GM19238 (cell line): ENCODE measurements around the gene PSEN2.
"Not testable (repeated sequence)": the region's sequence is repeated elsewhere in the genome, so short reads cannot be mapped to it uniquely, and the experiment has no call there.

Source experiments
- DNase-seq: peaks from one replicate; pipeline ENCODE4 v3.0.0; 2011; ENCODE audit warnings: low spot score; ENCODE audit not compliant: insufficient read length

Gene PSEN2

DNA sequence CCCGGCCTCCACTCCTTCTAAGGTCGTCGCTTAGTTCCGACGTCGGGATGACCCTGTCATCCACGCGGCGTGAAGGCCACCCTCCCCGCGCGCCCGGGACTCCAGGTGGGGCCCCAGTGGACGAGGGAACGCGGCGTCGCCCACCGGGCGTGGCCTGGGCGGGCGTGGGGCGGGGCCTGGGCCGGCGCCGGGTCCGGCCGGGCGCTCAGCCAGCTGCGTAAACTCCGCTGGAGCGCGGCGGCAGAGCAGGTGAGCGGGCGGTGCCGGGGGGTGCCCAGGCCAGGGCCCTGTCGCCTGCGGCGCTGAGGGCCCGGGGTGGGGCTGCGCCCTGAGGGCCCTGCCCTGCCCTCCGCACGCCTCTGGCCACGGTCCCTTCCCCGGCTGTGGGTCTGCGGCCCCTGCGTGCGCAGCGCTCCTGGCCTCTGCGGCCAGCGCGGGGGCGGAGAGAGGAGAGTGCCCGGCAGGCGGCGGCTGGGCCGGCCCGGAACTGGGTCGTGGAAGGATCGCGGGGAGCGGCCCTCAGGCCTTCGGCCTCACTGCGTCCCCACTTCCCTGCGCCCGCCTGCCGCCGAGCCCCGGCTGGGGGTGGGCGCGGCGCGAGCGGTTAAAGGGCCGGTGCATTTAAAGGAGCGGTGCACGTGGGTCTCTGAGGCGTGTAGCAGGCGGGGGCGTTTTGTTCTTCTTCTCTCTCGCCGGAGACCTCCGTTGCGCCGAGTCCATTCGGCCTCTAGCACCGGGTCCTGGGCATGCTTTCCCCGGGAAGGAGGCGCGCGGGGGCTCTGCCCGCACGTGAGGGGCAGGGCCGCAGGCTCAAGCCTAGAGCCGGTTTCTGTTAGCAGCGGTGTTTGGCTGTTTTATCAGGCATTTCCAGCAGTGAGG, at the start of gene PSEN2:
PSEN2 (plus strand) TSS at position 216 of the 879 bp plus-strand sequence. CDS start 11,292 bp downstream, outside the sequence.
- DNase-seq: peak; percentile 74

DNA sequence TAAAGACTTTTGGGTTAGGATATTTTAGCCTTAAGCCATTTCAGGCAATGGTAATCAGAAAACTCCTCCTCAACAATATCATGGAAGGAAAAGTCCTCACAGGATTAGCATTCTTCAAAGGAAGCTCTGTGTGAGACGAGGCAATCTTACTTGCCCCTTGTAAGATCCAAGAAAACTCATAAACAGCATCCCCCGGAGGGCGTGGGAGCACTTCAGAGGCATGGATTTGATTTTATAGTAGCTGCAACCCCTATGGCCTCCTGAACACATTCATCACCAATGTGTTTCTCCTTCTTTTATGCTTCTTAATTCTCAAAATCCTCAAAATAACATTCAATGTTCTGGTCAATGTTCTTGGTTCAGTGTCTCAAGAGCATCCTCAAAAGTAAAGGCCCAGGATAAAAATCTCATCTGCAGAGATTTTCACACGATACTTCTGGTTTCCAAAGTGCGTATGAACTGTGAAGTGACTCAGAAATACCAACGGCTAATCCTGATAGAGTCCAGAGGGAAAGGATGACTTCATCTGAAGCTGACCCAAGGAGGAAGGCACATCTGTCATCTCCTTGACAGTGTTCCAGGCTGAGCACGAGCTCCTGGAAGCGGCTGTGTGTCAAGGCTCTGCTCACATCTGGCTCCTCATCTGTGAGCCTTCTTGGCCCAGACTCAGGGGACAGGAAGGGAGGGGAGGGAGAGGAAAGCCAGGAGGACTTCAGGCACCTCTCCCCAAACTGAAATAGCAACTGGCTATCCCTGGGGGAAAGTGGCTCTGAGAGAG, 49.3 kb upstream of the PSEN2 start:
- DNase-seq: no peak

DNA sequence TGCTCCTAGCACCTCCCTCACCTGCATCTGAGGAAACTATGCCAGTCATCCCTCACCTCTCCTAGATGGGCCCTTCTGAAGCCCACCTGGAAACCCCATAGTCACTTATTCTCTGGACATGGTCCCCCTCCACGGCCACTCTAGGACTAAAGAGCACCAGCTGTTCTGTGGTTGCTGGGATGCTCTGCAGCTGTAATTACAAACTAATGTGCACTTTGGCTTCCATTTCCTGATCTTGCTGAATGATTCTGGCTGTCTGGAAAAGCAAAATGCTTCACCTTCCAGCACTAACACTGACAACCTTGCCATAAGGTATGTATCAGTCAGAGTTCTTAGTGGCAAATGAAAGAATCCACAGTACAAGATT, 48.7 kb upstream of the PSEN2 start:
- DNase-seq: no peak

DNA sequence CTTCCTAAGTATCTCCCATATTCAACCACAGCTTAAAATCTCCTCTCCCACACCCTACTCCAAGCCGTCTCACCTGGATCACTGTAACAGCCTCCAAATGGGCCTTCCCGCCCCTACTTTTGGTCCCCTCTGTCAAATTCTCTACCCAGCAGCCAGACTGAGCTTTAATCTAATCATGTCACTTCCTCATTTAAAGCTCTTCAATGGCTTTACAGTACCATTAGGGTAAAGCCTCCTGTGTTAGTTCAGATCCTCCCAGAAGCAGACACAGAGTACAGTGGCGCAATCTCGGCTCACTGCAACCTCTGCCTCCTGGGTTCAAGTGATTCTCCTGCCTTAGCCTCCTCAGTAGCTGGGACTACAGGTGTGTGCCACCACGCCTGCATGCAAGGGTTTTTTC, 46.8 kb upstream of the PSEN2 start:
- DNase-seq: no peak

DNA sequence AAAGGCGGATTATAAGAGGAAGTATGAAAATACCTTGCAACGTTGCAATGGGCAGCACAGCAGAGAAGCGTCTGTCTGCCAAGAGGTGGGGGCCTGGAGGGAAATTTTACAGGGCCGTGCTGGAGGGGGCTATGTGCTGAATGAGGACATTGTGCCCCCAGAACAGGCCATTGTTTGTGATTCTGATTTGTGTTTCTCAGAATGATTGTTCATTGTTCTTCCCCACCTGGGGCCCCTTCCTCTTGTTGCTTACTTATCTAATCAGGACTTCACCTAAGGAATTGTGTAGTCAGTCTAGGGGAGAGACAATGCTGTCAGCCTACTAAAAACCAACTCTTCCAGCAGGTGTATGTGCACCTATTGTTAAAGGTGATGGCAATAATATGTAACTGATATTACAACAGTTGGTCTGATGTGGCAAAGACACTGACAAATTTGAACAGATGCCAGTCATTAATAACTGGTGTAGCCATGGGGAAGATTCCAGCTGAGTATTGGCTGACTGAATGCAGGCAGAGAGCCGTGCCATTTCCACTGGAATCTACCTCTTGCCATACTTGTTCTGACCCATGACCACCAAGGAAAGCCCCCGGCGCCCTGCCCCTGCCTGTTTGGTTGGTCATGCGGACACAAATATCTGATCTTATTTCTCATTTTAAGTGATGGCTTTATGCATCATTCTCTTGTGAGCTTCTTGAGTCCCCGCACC, 45.2 kb upstream of the PSEN2 start:
- no peak for DNase-seq

DNA sequence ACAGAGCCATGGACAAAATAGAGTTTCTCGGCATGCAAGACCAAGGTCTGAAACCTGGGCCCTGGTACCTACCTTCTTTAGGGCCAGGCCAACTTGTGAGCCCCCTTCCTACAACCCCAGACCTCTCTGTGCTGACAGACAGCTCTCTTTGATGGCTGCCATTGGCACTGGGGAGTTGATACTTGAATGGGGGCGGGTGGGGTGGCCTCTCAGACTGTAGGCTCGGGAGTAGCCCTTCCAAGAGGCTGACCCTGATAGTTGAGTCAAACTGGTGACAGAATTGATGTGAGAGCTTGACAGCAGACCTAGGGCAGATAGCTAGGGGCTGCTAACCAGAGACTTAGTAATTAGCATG, 44.7 kb upstream of the PSEN2 start:
- DNase-seq: no peak

DNA sequence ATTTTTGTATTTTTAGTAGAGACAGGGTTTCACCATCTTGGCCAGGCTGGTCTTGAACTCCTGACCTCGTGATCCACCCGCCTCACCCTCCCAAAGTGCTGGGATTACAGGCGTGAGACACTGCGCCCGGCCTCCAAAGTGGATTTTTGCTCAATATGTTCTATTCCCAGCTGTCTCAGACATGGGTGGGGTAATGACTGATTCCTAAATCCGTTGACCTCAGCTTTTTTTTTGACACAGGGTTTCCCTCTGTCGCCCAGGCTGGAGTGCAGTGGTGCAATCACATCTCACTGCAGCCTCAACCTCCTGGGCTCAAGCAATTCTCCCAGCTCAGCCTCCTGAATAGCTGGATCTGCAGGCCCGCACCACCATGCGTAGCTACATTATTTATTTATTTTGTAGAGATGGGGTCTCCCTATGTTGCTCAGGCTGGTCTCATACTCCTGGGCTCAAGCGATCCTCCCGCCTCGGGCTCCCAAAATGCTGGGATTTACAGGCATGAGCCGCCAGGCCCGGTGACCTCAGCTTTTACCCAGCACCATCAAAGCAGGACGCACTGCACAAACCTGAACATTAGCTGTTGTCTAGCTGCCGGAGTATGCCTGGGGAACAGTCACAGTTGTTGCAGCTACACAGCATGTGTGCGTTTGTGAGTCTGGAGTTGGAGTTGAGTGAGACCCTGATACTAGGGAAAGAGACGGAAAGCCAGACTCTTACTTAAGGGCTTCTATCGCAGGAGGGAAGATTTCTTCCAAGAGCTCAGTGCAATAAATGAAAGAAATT, 43.7 kb upstream of the PSEN2 start:
- DNase-seq: no peak

DNA sequence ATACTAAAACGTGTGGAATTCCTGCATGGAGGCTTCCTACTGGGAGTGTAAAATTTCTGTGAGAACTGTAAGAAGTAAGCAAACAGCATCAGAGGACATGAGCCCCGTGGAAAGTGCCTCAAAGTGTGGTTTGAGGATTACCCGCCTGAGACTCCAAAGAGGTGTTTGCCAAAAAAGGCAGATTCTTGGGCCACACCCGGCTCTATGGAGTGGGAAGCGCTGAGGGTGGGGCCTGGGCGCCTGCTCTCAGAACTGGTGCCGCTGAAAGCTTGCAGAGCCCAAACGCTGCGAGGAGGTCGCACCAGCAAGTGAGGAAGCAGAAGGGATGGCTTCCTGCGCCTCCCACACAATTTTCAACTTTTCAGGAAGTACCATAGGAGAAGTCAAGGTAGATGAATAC, 43.0 kb upstream of the PSEN2 start:
- DNase-seq: no peak

DNA sequence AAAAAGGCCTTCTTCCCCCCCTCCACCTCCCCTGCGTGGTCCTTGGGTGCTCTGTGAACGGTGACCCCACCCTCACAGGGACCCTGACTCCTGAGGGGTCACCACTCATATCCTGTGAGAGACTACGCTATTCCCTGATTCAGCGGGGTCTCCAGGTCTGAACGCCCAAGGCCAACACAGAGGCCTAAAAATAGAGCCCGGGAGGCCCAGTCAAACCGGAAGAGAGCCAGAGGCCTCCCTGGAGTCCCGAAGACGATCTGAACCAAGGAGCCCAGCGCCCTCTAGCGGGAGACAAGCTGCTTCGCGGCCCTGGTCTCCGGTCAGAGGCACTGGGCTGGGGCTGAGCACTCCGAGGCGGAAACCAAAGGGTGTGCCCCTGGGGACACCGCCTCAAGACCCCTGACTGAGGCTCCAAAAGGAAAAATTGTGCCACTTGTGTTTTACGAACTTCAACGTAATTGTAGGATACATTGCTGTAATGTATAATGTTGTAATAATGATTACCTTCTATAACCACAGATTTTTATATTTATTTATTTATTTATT, 42.4 kb upstream of the PSEN2 start:
- peak; percentile 94 for DNase-seq

DNA sequence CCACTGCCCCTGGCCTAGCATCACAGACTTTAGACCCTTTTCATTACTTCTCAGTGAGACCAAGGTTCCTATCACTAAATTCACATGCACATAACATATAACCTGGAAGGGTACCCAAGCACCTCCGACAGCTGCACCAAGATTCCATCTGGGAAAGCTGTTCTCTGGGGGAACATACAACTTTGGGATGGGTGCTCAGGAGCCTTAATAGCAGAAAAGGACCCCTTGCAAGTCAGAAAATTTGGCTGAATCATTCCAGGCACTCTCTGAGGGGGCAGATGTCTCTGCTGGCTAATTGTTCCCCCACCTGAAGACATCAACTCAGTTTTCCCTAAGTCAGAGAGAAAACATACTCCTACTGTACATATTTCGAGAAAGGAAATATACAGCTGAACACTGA, 41.3 kb upstream of the PSEN2 start:
- DNase-seq: no peak

DNA sequence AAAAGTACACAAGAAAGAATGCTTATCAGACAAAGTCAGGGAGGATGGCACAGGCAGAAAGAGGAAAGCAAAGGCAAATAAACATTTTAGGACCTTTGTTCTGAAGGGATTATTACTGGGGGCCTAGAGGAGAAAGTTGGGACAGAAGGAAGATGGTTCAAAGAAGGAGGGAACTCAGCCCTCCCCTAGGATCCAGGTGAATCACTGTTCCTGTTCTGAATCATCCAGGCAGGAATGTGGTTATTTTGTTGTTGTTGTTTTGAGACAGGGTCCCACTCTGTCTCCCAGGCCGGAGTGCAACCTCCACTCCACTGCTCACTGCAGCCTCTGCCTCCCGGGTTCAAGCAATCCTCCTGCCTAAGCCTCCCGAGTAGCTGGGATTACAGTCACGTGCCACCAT, 38.5 kb upstream of the PSEN2 start:
- DNase-seq: no peak

DNA sequence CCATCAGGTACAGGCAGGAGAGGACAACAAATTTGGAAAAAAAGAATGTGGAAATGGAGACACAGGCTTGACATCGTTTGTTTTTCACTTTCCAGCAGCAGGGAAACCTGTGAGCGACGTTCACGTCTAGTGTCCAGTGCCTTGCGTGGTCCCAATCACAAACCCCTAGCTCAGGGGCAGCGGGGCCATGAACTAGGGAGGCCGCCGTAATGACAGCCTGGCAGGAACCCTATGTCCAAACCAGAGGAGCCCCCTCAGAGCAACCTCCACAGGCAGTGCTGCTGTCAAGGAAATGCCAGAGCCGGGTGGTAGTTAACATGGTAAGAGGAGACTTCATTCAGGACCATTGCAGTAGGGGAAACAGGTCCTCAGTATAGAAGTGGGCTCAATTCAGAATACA, 37.8 kb upstream of the PSEN2 start:
- no peak for DNase-seq

DNA sequence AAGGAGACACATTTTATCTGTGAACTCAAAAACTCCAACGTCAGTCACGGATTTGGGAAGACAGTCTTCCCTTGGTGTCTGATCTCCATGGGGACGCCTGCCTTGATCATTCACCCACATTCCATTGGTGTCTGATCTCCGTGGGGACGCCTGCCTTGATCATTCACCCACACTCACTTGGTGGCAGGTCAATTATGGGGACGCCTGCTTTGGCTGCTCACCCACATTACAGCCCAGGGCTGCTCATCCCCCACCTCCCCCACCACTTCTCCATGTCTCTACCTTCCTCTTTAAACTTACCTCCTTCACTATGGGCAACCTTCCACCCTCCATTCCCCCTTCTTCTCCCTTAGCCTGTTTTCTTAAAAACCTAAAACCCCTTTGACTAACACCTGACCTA, 36.2 kb upstream of the PSEN2 start:
- not testable (repeated sequence) for DNase-seq

DNA sequence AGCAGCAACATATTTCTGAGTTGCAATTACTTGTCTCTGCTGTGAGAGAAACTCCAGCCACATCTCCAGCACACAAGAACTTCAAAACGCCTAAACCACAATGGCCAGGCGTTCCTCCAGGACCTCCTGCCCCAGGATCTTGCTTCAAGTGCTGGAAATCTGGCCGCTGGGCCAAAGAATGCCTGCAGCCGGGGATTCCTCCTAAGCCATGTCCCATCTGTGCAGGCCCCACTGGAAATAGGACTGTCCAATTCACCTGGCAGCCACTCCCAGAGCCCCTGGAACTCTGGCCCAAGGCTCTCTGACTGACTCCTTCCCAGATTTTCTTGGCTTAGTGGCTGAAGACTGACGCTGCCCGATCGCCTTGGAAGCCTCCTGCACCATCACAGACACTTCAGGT, 35.0 kb upstream of the PSEN2 start:
- DNase-seq: not testable (repeated sequence)

DNA sequence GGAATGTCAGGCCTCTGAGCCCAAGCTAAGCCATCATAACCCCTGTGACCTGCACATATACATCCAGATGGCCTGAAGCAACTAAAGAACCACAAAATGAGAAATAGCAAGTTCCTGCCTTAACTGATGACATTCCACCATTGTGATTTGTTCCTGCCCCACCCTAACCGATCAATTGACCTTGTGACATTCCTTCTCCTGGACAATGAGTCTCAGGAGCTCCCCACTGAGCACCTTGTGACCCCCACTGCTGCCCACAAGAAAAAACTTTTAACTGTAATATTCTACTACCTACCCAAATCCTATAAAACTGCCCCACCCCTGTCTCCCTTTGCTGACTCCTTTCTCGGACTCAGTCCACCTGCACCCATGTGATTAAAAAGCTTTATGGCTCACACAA, 32.5 kb upstream of the PSEN2 start:
- not testable (repeated sequence) for DNase-seq

DNA sequence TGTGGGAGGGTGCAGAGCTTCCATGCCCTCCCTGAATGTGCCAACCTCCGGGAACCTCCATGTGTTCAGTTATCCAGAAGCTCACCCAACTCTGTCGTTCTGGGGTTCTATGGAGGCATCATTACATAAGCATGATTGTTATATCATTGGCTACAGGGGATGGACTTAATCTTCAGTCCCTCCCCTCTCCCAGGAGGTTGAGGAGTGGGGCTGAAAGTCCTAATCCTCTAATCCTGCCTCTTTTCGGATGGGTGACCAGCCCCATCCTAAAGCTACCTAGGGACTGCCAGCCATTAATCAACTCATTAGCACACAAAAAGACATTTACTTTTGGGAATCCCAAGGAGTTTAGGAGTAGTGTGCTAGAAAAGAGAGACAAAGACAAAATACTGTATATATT, 32.0 kb upstream of the PSEN2 start:
- DNase-seq: no peak

DNA sequence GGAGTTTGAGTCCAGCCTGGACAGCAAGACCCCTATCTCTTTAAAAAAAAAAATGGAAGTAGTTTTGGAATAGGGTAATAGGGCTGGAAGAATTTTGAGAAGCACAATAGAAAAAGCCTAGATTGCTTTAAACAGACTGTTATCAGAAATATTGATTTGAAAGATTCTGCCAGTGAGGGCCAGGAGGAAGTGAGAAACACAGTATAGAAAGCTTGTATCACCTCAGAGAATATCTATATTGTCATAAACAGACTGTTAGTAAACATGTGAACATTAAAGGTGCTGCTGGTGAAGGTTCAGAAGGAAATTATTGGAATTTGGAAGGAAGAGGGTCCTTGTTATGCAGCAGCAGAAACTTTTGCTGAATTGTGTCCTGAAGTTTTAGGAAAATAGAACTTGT, 24.8 kb upstream of the PSEN2 start:
- no peak for DNase-seq

DNA sequence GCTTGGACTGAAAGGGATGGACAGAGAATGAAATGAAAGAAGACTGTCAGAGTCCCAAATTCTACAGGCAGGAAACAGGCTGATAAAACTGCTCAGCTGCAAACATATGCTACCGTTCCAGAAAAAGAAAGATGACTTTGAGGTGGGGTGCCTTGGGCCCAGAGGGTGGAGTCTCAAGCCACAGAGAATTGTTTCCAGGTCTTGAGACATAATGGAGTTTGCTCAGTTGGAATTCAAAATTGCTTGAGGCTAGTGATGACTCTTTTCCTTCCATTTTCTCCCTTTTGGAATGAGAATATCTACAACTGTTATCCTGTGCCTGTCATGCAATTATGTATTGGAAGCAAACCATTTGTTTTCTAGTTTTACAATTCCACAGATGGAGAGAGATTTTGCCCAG, 23.6 kb upstream of the PSEN2 start:
- DNase-seq: no peak

DNA sequence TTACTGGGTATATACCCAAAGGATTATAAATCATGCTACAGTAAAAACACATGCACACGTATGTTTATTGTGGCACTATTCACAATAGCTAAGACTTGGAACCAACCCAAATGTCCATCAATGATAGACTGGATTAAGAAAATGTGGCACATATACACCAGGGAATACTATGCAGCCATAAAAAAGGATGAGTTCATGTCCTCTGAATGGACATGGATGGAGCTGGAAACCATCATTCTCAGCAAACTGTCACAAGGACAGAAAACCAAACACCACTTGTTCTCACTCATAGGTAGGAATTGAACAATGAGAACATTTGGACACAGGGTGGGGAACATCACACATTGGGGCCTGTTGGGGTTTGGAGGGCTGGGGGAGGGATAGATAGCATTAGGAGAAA, 15.9 kb upstream of the PSEN2 start:
- not testable (repeated sequence) for DNase-seq

DNA sequence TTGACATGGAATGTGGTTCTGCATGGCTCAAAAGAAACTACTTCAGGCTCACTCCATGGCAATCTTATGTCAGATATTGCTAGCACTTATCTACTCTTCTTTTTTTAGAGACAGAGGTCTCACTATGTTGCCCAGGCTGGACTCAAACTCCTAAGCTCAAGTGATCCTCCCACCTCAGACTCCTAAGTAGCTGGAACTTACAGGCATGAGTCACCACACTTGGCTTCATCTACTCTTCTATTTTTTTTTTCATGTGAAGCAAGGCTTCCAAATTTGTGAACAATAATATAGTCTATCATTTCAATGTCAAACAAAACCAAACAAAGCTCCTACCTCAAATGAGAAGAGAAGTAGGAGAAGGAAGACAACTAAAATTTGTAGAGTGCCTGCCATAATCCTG, 7.5 kb upstream of the PSEN2 start:
- no peak for DNase-seq

DNA sequence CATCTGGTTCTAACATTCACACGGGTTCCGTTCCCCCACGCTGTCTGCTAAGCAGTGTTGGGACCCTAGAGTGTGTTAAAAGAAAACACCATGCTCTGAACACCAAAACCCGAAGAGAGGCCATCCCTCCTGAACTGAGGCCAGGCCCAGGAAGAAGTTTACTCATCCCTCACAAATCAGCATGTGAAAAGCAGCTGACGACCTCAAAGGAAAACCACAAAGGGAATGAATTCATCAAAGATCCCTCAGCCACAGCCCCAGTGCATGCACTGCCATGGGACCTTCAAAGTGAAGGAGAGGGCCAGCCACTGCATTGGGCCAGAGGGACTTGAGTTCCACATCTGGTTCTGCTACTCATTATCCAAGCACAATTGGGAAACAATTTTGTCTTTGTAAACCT, 7.0 kb upstream of the PSEN2 start:
- DNase-seq: no peak
